H1 (cell line): ENCODE results near the gene TUBGCP3.

ENCODE experiments used
- ASH2L ChIP-seq: fragments of 200-600, 300-600 bp; sonication (generic); IDR thresholded peaks from one replicate; pipeline ENCODE4 v1.7.1; 2017; ENCODE audit warnings: low read length
- CHD1 ChIP-seq: IDR thresholded peaks from 2 replicates; pipeline ENCODE4 v1.6.1; 2012; ENCODE audit warnings: low read depth, low read length, improper control_type of control experiment
- EZH2 ChIP-seq: fragments of 200-600 bp; sonication (generic); IDR thresholded peaks from 2 replicates; pipeline ENCODE4 v1.7.1; 2012; ENCODE audit warnings: low read depth, mild to moderate bottlenecking, moderate library complexity, low read length, inconsistent platforms; ENCODE audit not compliant: severe bottlenecking
- POLR2A ChIP-seq, 2 experiments: IDR thresholded peaks; 1 replicate in 1 of 2; 2 replicates in 1 of 2; pipeline ENCODE4 v1.6.1; 2011; ENCODE audit warnings: low read depth in 2 of 2, low read length in 2 of 2, mild to moderate bottlenecking in 2 of 2; ENCODE audit errors: control extremely low read depth in 1 of 2
- SP1 ChIP-seq: IDR thresholded peaks from 2 replicates; pipeline ENCODE4 v1.6.1; 2011; ENCODE audit warnings: low read depth, low read length
- TF ChIP-seq, protein P1 (sequence below), 3 experiments: IDR thresholded peaks; 1 replicate in 2 of 3; 2 replicates in 1 of 3; pipeline versions ENCODE4 v1.5.1 to v1.6.1; 2011; ENCODE audit warnings: low read length in 3 of 3, mild to moderate bottlenecking in 3 of 3, inconsistent platforms in 2 of 3, low read depth in 1 of 3, moderate library complexity in 1 of 3; ENCODE audit not compliant: insufficient read depth in 1 of 3; ENCODE audit errors: control extremely low read depth in 1 of 3

DNA sequence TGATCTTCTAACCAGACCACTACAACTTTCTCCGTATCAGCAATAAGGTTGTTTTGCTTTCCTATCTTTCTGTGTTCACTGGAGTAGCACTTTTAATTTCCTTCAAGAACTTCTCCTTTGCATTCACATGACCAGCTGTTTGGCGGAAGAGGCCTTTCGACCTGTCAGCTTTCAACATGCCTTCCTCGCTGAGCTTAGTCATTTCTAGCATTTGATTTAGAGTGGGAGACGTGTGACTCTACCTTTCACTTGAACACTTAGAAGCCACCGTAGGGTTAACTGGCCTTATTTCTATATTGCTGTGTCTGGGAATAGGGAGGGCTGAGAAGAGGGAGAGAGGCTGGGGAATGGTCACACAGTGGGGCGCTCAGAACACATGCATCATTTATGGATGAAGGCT lies 104.7 kb downstream of the TUBGCP3 start:
- TF ChIP-seq CHD1 (no peak), SP1 (no peak), POLR2A (IDR thresholded peaks at IDR 0.05; ENCODE audit: control extremely low read depth in 1 of 2, low read depth in 2 of 2, low read length in 2 of 2) (no peak), ASH2L (no peak), EZH2 (no peak)
- TF ChIP-seq, protein P1, sequence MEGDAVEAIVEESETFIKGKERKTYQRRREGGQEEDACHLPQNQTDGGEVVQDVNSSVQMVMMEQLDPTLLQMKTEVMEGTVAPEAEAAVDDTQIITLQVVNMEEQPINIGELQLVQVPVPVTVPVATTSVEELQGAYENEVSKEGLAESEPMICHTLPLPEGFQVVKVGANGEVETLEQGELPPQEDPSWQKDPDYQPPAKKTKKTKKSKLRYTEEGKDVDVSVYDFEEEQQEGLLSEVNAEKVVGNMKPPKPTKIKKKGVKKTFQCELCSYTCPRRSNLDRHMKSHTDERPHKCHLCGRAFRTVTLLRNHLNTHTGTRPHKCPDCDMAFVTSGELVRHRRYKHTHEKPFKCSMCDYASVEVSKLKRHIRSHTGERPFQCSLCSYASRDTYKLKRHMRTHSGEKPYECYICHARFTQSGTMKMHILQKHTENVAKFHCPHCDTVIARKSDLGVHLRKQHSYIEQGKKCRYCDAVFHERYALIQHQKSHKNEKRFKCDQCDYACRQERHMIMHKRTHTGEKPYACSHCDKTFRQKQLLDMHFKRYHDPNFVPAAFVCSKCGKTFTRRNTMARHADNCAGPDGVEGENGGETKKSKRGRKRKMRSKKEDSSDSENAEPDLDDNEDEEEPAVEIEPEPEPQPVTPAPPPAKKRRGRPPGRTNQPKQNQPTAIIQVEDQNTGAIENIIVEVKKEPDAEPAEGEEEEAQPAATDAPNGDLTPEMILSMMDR (IDR thresholded peaks at IDR 0.05; ENCODE audit: control extremely low read depth in 1 of 3, insufficient read depth in 1 of 3, low read depth in 1 of 3, low read length in 3 of 3) = no peak
